RCC 7860 (cell line): Measurements from ENCODE around the gene CETN1.

ENCODE experiments used
- DNase-seq: peaks from one replicate; pipeline ENCODE4 v3.0.0-alpha.2; 2015; ENCODE audit warnings: low spot score
- FAIRE-seq: peaks from 2 replicates; lab custom pipeline; 2012; peaks lifted over from hg19 to GRCh38; lab: Jason Lieb, UNC

Gene CETN1

DNA sequence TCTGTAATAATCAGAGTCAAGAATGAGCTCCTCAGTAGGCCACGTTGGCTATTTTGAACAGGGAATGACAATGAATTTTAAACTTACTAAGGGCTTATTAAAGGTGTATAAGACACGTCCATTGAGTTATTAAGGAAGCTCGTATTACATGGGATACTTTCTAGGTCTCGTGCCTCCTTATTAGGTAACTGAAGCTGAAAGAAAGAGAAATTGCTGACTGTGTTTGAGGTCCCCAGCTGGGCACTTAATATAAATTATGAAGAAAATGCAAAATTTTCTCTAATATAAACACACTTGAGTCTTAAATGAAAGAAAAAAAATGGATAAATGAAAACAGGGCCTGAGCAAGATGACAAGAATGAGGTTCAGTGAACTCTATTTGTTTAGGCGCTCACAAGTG is 38.4 kb downstream of the CETN1 start:
- DNase-seq (no peak), FAIRE-seq (no peak)

DNA sequence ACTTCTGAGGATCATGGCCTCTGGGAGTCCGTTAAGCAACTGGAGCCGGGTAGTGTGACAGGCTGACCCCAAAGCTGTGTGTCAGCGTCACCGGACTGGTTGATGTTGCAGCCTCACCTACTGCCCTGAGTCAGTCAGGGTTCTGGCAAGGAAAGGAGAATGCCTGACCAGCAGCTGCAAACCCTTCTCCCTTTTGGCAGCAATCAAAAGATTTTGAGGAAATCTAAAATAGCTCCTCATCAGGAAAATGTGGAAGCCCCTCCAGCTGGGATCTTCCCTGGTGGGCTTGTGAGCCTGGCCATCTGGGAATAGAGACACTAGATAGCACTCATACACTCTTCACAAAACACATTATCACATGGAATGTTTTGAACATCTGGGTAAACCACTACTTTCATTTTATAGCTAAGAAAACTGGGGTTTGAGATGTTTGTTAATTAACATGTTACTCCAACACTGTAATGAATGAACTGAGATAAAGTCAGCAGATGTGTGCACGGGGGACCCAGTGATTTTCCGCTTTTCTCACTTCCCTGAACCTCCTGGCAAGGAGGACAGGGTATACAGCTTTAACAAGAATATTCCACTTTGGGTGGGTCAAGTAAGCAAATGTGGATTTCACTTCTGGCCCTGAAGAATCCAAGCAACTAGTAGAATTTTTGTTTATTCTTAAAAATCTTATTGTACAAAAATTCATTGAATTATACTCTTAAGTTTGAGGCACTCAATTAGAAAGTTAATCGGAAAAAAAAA is 41.3 kb downstream of the CETN1 start:
- no peak for FAIRE-seq
- no peak for DNase-seq

DNA sequence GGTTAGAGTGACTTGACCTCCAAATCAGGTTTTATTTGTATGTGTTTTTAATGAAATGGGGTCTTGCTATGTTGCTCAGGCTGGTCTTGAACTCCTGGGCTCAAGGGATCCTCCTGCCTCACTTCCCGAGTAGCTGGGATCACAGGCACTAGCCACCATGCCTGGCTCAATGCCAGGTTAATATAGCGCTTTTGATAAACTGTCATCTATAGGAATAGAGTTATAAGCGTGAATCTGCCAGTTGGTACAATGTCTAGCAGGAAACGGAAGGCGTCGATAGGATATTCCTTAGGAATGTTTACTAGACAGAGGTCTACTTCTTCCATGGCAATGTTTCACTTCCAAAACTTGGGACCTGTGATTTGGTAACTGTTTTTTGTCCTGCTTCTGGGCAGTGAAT is 42.1 kb downstream of the CETN1 start:
- no peak for FAIRE-seq
- no peak for DNase-seq

DNA sequence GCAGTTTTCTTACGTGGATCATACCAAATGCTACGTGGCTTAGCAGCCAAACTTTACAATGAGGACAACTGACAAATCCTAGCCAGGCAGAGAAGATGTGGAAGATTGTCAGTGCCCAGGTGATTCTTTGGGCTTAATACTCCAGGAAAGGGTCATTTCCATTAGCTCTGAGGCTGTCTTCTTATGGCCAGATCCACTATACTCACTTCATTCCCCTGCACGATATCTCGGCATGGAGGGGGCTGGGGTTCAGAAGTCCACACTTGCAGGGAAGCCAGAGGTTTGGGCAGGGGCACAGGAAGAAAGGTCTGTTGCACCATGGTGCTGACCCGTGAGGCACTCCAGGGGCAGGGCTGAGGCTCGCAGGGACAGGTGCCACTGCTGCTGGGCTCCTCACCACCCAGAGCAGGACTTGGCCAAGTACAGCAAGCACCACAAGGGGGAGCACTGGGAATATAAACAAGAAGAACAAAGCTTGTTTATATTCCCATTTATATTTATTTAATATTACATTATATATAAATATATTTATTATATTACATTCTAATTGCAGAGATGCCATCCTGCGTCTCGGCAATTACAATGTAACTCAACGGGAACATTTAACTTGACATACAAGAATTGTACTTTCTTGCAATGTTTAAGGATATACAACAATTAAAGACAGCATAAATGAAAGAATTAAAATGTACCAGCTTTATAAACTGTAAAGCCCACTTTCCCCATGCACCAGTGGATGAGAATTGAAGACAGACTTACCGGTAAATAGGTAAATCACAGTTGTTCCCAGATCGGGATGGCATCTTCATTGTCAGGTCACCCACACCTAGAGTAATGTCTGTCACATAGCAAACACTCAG is 43.8 kb downstream of the CETN1 start:
- DNase-seq, result peak; percentile 32
- FAIRE-seq, result peak; percentile 20

DNA sequence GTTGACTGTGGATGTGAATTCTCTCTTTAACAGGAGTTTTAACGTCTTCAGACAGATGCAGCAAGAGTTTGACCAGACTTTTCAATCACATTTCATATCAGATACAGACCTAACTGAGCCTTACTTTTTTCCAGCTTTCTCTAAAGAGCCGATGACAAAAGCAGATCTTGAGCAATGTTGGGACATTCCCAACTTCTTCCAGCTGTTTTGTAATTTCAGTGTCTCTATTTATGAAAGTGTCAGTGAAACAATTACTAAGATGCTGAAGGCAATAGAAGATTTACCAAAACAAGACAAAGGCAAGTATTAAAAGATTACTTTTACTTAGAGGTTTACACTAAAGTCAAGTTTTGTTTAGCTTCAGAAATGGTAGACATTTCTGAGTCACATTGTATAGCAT is 47.1 kb downstream of the CETN1 start:
- no peak for FAIRE-seq
- DNase-seq, result no peak

DNA sequence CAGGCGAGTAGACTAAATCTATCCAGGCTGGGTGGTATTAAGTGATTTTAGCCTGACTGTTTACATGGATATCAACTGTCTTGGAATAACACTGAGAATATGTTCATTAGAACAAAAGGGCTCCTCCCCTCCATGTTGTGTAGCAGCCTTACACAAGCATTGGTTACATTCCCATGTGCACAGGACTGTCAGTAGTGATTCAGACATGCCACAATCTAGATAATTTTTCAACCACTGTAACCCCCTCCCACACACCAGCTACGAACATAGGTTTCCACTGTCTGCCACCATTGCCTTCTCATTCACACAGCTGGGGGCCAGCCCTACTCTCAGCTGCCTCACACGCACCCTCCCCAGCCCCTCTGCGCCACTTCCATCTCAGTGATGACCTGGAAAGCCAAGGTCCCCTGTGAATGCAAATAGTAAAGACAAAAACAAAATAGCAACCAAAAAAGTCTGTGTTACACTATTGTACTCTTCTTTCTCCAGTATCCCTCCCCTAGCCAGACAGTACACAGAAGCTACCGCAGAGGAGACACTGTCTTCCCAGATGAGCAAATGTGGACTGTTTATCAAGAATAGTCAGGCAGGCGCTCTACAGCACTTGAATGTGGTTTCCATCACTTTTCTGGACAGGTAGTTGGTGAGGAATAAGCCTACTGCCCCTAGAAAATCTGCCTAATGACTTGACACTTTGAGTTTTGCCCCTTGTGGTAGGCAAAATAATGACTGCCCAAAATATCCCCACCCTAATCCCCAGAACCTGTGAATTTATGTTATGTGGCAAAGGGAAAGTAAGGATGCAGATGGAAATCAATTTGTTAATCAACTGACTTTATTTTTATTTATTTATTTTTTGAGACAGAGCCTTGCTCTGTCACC is 49.3 kb downstream of the CETN1 start:
- FAIRE-seq (no peak), DNase-seq (no peak)

DNA sequence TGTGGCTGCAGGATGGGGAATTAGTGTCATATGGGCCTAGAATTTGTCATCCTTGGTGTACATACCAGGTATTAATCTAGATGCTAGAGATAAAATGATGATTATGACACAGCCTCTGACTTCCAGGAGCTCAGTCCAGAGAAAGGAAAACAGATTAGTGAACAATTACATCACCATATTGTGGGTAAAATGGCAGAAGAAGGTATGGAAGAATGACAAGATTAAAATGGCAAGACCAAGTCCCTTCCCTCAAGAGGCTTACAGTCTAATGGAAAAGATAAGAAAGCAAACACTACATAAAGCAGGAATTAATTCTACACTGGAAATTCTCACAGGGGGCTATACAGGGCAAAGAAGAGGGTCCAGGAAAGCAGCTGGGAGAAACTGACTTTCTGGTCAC is 51.4 kb downstream of the CETN1 start:
- FAIRE-seq, result no peak
- DNase-seq, result no peak
